WI38 (cell line): ENCODE measurements around the gene PTPRE.

ENCODE experiments used
- H3K4me3 ChIP-seq: 2 replicates; pipeline ENCODE4 v1.5.1; 2011; ENCODE audit warnings: low read depth, mild to moderate bottlenecking, control low read depth, low read length
- TF ChIP-seq, protein P1 (sequence below): IDR thresholded peaks from 2 replicates; pipeline ENCODE4 v1.5.1; 2012; ENCODE audit warnings: low read depth, mild to moderate bottlenecking, control low read depth, low read length

The PTPRE gene

DNA sequence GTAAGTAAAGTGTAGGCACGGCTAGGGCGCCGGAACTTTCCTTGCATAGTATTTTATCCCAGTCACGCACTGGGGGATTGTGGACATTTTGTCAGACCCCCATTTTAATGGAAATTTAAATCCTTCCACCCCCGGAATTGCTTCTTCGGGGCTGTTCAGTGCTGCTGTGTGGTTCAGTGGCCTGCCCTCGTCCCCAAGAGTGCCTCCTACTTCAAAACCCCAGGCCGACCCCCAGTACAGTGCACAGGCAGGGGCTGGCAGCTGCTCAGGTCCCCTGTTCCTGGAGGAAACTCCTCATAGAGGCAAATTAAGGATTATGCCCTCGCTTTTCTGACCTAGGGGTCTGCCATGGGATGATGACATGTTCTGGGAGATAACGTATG, 94.5 kb downstream of the PTPRE start:
- TF ChIP-seq, protein P1, sequence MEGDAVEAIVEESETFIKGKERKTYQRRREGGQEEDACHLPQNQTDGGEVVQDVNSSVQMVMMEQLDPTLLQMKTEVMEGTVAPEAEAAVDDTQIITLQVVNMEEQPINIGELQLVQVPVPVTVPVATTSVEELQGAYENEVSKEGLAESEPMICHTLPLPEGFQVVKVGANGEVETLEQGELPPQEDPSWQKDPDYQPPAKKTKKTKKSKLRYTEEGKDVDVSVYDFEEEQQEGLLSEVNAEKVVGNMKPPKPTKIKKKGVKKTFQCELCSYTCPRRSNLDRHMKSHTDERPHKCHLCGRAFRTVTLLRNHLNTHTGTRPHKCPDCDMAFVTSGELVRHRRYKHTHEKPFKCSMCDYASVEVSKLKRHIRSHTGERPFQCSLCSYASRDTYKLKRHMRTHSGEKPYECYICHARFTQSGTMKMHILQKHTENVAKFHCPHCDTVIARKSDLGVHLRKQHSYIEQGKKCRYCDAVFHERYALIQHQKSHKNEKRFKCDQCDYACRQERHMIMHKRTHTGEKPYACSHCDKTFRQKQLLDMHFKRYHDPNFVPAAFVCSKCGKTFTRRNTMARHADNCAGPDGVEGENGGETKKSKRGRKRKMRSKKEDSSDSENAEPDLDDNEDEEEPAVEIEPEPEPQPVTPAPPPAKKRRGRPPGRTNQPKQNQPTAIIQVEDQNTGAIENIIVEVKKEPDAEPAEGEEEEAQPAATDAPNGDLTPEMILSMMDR: no peak
- H3K4me3 ChIP-seq: no peak overlapping the region

DNA sequence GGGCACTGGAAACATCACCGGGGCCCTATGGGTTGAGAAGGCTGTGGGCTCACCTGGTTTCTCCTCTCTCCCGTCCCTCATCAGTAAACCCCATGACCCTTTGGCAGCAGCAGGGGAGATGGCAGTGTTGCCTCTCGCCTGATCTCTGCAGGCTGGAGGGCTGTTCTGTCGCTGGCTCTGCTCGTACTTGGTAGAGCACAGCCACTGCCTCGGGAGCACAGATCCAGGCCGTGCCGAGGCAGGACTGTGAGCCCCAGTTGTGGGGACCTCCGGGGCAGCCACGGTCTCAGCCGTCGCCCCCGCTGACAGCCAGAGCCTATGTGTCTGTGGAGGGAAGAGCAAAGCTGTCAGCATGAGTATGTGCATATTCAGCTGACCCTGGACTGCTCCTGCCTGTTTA, 94.9 kb downstream of the PTPRE start:
- TF ChIP-seq, protein P1: no peak
- no peak overlapping the region for H3K4me3 ChIP-seq

DNA sequence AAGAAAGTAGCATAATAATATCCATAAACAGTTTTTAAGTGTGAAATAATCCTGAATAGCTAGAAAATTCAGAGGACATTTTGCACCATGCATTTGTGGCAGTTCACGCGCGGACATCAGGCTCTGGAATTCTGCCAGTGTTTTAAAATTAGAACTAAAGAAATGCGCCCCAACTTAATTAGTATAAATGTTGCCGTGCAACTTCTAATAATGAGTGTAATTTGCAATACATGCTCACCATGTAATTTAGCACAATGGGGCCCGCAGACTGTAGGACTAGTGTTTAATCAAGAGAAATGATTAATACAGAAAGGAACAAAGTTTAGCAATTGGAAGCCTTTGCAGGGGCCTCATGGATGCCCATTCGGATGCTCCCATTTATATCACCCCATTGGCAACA, 96.6 kb downstream of the PTPRE start:
- H3K4me3 ChIP-seq: no peak overlapping the region
- TF ChIP-seq, protein P1: no peak

DNA sequence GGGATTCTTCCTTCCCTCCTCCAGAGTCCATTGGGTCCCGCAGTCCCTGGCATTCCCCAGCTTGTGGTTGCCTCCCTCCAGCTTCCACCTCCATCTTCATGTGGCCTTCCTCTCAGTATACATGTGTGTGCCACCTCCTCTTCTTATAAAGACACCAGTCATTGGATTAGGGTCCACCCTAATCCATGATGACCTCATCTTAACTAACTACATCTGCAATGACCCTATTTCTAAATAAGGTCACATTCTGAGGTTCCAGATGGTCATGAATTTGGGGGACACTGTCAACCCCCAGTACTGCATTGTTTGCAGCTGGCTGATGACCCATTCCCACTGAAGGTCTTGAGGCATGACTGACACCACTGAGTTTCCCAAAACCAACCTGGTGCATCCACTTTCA, 99.0 kb downstream of the PTPRE start:
- H3K4me3 ChIP-seq: no peak overlapping the region
- TF ChIP-seq, protein P1: no peak

DNA sequence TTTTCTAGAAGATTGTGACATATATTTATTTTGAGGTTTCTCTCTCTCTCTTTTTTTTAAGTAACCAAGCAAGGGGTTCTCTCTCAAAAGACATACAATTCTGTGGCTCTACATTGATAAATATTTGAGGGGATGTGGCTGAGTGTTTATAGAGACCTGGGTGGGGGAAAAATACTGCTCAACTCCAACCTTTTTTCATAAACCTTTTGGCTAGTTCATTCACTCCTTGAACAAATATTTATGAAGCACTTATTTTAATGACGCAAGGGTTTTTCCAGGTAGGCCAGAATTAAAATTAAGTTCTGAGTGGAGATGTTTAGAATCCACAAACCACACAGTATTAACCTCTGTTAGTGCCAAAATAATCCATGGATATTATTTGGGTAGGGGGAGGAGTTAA, 100.2 kb downstream of the PTPRE start:
- TF ChIP-seq, protein P1: no peak
- no peak overlapping the region for H3K4me3 ChIP-seq

DNA sequence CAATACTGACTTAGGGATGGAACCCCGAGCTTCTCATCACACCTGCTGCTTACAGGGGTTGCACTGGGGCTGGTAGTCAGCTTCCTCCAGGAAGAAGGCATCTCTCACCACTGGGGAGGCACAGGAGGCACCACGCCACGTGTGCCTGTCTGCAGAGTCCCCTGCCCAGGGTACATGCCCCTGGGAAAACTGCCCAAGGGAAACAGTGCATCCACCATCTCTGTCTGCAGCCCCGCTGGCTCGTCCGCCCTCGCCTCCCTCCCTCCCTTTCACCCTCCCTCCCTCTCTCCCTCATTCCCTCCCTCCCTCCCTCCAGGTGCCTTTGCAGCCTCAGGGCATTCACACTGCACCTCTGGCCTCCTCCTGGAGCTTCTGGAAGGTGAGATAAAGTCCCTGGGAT, 101.1 kb downstream of the PTPRE start:
- no peak overlapping the region for H3K4me3 ChIP-seq
- TF ChIP-seq, protein P1: no peak

DNA sequence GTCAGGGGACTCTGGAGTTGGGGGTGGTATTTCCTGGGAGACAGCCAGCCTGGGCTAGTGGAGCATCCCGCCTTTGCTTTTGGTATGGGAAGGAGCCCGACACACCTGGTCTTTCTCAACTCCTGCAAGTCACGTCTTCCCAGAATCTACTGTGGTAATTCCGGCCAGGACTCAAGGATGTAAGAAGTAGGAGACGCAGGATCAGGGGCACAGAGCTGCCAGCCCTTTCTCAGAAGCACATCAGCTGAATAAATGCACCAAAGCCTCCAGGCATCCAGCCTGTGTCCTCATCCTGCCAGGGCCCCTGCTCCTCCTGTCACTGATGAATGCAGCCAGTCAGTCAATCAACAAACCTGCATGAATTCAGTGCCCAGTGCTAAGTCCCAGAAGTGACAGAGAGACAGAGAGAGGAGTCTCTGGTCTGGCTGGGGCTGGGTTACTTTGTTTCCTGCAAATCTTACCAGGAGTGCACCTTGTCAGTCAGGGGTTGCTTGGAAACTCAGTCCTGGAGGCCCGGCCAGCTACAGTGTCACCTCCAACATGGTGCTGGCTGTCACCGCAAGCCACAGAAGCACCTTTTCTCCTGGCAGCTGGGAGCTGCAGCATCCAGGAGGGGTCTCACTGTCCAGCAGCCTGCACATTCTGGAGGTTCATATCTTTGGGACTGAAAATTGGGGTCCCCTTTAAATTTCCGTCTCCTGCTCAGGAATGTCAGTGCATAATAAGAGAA, 101.8 kb downstream of the PTPRE start:
- no peak overlapping the region for H3K4me3 ChIP-seq
- TF ChIP-seq, protein P1: no peak
